T47D (cell line): ENCODE data around the gene TBX22.
A peak's percentile ranks its signal among the peaks of the same experiment; 100 is the strongest.
"Not testable (repeated sequence)": the region's sequence is repeated elsewhere in the genome, so short reads cannot be mapped to it uniquely, and the experiment has no call there.

Experiments
- DNase-seq, 2 experiments: peaks; one replicate each; pipeline versions ENCODE4 v3.0.0 to v3.0.0-alpha.2; 2011 to 2012; ENCODE audit warnings: low read depth in 1 of 2, low spot score in 1 of 2
- JUND ChIP-seq: IDR thresholded peaks from 2 replicates; pipeline ENCODE4 v1.6.1; 2012; ENCODE audit warnings: low read depth
- in situ Hi-C: cut with HindIII; loops from 2 replicates; pipeline ENCODE4 v1.10.0; 2016; ENCODE audit warnings: low sequenced_read_pairs, low pct_unique_long_range_greater_than_20kb

TBX22 gene, protein sequence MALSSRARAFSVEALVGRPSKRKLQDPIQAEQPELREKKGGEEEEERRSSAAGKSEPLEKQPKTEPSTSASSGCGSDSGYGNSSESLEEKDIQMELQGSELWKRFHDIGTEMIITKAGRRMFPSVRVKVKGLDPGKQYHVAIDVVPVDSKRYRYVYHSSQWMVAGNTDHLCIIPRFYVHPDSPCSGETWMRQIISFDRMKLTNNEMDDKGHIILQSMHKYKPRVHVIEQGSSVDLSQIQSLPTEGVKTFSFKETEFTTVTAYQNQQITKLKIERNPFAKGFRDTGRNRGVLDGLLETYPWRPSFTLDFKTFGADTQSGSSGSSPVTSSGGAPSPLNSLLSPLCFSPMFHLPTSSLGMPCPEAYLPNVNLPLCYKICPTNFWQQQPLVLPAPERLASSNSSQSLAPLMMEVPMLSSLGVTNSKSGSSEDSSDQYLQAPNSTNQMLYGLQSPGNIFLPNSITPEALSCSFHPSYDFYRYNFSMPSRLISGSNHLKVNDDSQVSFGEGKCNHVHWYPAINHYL

DNA sequence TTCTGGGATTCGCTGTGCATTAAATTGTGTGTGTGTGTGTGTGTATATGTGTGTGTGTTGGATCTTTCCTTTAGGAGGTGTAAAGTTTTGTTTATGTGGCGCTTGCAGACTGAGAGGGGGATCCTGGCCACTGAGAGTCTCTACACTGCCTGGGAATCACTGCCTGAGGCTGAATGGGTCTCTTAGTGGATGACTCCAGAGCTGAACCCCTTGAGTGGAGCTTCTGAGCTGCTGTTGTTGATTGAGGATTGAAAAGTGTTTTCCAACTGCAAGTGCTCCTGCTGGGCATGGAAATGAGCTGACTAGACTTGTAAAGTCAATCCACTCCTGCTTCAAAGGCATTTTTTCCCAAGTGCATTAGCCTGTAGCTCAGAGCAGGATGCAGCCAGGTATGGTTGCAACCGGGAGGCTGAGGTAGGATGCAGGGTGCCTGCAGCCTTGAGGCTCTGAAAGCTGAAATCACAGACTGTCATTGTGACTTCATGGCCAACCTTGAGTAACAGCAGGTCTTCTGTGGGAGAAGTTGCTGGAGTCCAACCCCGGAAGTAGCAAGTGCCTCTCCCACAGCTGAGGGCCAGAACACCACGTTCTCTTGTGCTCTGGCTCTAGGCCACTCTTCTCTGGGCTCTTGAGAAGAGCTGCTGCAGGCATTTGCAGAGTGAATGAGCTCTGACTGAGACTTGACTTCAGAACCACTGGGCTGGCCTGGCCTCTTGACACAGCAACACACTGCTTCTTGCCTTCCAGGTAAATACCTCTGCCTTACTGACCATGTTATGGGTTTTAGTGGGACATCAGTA is at the start of gene TBX22:
Gene TBX22, plus strand, starts transcription at position 613 of the 800 bp plus-strand sequence. CDS start 7,517 bp downstream, outside the sequence.
- in situ Hi-C loops: no loop called here
- TF ChIP-seq JUND: no peak
- no peak for DNase-seq

DNA sequence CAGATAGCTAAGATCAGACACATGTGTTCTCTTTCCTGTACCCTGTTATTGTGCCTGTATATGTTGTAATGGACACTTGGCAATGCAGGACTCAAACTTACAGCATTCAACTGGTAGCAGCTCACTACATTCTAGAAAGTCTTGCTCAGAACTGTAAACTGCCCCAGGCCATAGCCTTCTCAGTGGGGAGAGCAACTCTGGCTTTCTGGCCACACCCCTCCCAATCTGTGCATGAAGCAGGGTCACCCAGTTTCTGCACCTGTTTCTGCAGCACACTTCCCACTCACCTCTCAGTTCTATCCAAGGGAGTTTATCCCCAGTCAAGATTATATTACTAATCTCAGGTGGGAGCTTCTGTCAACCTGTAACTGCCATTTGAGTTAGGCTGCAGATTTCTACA is 38.9 kb upstream of the TBX22 start:
- TF ChIP-seq JUND: no peak
- in situ Hi-C loops: no loop called here

DNA sequence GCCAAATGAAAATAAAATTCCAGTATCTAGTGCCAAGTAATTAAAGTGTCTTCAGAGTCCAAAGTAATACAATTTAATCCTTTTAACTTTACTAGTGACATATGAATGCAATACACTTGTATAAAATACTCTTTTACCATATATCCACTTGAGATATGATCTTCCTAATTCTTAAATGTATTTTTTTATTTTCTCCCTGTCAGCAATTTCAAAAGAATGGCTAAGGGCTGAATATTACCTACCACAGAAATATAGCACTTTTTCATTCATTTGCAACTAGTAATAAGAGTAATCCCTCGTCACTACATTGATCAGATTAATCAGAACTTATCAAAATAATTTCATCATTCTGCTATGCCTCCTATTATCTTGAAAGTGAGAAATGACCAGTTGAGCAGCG is 10.1 kb upstream of the TBX22 start:
- DNase-seq: no peak
- TF ChIP-seq JUND: no peak
- in situ Hi-C loops: no loop called here

More for the DNA sequence above, 38.9 kb upstream of the TBX22 start:
- no peak for DNase-seq

DNA sequence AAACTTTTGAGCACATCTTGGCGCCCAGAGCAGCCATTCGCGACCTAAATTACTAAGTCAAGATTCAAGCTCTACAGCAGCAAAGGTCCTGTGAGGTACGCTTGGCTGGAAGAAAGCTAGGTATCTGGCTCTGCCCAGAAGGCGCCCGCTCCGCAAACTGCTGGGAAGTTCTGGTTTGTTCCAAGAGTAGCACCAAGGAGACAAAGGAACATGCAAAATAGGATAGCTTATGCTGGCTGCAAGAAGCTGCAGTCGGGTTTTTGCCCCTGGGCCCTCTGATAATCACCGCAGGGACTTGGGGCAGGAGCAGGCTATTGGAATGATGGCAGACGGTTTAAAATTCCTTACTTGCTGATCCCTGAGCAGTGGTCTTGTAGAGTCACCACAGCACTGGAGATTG is 3.0 kb upstream of the TBX22 start:
- TF ChIP-seq JUND: no peak
- no peak for DNase-seq
- in situ Hi-C loops: no loop called here

DNA sequence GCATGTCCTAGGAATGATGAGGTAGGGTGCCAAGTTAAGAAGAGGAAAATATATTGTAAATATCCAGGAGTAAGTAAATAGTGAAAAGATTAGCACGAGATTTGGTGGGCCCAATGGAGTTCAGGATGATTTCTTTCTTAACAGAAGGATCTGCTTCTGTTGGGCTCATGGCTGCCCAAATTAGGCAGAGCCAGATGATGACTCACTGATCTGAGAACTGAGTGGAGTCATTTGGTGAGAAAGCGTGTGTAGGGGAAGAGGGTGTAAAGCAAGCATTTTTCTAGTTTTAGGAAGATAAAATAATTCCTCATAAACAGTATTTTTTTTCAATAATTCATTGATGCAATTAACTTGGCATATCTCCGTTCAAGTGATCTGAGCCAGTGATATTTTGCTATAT is 1.6 kb downstream of the TBX22 start:
- in situ Hi-C loops: no loop called here
- no peak for TF ChIP-seq JUND
- DNase-seq: no peak

DNA sequence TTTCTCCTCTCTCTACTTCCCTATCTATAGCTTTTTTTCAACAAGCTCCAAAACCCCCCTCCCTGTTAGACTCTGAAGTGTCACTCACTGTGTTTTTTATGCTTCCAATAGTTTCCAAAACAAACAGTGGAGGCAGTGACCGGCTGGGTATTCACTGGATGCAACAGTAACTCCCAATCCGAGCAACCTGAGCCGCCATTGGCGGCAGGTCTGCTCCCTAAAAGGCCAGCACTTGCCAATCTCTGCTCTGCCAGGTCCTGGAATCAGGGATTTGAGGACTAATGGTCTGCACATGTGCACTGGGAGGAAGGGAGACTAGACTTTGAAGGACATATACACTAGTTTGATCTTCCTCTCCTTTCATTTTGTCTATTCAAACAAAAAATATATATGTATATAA is 7.1 kb downstream of the TBX22 start:
- peak in 1 of 2 experiments; percentile 18 for DNase-seq
- TF ChIP-seq JUND: no peak
- in situ Hi-C loops: no loop called here

DNA sequence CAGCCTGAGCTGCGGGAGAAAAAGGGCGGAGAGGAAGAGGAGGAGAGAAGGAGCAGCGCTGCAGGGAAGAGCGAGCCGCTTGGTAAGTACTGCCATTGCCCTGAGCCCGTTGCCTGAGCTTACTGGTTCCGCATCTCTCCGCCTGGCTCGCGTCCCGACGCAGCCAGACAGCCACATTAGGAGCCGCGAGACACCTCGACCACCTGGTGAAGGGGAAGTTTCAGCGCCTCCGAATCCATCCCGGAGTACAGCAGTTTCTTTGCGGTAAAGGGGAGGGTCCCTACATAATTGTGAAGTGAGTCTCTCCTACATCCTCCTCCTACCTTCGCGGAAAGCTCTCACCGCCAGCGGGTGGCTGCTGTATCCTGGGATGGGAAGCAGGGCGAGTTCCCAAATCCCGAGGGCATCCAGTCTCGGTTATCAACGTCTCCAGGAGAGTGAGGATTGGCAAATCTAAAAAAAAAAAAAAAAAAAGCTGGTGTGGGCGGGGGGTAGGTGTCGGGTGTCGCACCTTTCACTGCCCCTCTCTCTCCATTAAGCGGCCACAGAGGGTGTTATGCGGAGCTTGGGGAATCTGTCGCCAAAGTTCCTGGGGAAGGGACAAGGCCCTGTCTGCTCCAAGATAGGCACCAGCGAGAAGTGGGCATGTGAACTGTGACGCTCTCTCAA is 7.9 kb downstream of the TBX22 start:
- in situ Hi-C loops: no loop called here
- no peak for TF ChIP-seq JUND
- no peak for DNase-seq

DNA sequence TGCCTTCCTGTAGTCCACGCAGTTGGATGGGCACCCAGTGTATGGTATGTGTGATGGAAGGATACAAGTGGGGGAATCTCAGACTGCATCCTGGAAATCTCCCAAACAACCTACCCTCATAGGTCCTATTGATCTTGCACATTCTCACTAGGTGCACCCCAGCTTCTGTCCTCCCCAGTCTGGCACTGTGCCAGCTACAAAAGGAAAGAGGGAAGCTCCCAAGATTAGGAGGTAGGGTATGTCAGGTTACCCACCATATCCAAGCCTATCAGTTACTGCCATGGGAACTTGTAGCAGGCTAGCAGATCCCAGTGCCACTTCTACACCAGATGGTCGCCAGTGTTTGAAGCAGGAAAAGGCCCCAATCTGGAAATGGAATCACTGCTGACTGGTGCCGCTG is 11.6 kb downstream of the TBX22 start:
- in situ Hi-C loops: no loop called here

DNA sequence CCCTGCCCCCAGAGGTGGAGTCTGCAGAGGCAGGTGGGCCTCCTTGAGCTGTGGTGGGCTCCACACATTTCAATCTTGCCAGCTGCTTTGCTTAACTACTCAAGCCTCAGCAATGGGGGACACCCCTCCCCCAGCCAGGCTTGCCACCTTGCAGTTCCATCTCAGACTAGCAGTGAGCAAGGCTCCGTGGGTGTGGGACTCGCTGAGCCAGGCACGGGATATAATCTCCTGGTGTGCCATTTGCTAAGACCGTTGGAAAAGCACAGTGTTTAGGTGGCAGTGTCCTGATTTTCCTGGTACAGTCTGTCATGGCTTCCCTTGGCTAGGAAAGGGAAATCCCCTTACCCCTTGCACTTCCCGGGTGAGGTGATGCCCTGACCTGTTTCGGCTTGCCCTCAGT is 51.6 kb downstream of the TBX22 start:
- DNase-seq, in situ Hi-C loops: not testable (repeated sequence)

More for the DNA sequence above, 11.6 kb downstream of the TBX22 start:
- TF ChIP-seq JUND: no peak
- DNase-seq: no peak

DNA sequence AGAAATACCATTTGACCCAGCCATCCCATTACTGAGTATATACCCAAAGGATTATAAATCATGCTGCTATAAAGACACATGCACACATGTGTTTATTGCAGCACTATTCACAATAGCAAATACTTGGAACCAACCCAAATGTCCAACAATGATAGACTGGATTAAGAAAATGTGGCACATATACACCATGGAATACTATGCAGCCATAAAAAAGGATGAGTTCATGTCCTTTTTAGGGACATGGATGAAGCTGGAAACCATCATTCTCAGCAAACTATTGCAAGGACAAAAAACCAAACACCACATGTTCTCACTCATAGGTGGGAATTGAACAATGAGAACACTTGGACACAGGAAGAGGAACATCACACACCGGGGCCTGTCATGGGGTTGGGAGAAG is 61.1 kb downstream of the TBX22 start:
- in situ Hi-C loops, DNase-seq: not testable (repeated sequence)
